GM19324 (cell line): Measurements from ENCODE around the gene MS4A4E.
"Not testable (repeated sequence)": the region's sequence is repeated elsewhere in the genome, so short reads cannot be mapped to it uniquely, and the experiment has no call there.

Experiments
- ATAC-seq: cut with Tn5 transposase; IDR thresholded peaks from one replicate; pipeline ENCODE4 v1.9.1; 2021; ENCODE audit warnings: mild to moderate bottlenecking, moderate library complexity; ENCODE audit not compliant: unreplicated experiment, low FRiP score

The MS4A4E gene

DNA sequence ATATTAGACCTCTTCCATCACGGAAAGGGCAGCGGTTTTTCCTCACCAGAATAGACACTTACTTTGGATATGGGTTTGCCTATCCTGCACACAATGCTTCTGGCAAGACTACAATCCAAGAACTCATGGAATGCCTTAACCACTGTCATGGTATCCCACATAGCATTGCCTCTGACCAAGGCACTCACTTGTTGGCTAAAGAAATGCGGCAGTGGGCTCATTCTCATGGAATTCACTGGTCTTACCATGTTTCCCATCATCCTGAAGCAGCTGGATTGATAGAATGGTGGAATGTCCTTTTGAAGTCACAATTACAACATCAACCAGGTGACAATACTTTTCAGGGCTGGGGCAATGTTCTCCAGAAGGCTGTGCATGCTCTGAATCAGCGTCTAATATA lies 20.8 kb downstream of the MS4A4E start:
- no peak for ATAC-seq

- ATAC-seq = no peak
Measured at GRCh38 chr11:60221692-60222091, 21.2 kb downstream of the MS4A4E start.

DNA sequence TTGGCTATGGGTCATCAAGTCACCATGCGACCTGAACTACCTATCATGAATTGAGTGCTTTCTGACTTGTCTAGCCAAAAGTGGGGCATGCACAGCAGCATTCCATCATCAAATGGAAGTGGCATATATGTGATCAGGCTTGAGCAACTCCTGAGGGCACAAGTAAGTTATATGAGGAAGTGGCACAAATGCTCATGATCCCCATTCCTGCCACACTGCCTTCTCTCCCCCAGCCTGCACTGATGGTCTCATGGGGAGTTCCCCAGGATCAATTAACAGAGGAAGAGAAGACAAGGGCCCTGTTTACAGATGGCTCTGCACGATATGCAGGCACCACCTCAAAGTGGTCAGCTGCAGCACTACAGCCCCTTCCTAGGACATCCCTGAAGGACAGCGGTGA lies 21.8 kb downstream of the MS4A4E start:
- no peak for ATAC-seq

DNA sequence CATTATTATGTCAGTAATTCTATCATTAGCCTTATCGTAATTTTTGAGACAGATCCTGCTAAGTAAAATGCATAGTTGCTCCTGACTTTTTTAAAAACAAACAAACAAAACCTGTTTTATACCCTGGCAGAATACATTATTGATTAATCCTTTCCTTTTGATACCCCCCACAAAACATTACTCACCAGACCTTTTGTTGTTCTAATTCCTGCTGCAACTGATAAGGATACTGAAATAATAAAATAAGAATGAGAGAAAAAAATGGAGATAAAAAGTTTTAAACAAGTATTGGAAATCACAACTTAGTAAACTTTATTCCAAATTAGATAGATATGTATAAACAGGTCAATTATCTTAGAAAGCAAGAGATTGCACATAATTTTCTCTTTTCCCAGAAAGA lies 28.6 kb downstream of the MS4A4E start:
- no peak for ATAC-seq

DNA sequence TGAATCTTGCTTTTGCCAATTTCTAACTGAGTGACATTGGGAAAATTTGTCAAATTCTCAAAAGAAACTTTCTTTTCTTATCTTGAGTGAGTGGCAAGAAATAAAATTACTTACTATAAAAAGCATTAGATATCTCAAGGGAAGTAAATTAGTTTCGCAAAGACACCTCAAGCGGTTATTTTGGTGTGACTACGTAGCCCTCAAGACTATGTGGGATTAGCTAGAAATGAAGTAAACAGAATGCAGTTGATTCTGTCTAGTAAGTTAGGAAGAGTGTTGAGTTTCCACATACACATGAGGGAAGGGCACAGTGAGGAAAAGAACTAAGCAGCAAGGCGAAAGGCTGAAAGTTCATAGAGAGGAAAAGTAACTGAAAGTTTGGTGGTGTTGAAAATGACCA lies 31.7 kb downstream of the MS4A4E start:
- no peak for ATAC-seq

- no peak for ATAC-seq
Measured at GRCh38 chr11:60209977-60210376, 33.0 kb downstream of the MS4A4E start.

DNA sequence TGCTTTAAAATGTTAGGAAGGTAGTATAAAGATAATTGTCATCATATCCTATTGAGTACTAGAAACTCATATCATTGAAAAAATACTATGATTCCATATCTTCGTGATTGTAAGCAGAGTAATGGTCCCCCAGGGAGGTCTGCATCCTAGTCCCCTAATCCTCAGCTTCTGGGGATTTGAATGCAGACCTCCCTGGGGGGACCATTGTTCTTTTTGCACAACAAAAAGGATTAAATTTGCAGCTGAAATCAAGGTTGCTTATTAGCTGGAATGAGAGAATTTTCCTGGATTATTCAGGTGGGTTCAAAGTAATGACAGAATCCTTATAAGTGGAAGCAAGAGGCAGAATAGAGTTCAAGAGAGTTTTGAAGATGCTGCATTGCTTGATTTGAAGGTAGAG lies 34.0 kb downstream of the MS4A4E start:
- no peak for ATAC-seq

DNA sequence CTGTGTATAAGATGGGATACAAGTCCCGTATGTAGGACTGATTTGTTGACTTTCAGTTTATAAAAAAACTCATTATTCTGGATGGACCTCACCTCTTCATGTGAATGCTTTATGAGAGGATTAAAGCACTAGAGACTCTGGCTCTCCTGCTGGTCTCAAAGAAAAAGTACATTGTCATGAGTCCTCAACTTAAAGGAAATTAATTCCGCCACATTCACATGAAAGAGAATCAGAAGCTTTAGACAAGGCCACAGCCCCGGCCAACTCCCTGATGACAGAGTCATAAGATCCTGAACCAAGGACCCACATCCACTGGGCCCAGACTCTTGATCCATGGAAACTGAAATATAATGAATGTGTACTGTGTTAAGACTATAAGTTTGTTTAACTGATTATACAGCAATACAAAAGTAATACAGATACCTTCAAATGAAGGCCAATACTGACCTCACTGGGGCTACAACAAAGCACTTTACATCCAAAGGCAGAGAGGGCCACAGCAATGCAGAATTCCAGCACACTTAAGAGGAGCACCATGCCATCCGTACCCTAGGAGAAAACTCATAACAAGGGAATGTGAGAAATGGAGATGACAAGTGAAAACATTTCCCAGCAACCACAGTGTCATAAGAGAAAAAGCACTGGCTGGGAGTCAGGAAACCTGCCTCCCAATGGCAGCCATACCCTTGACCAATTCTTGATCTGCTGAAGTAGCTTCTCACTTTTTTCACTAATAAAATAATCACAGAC lies 34.6 kb downstream of the MS4A4E start:
- ATAC-seq = no peak

GRCh38 chr11:60206616-60207015 lies 36.3 kb downstream of the MS4A4E start:
- ATAC-seq = no peak

DNA sequence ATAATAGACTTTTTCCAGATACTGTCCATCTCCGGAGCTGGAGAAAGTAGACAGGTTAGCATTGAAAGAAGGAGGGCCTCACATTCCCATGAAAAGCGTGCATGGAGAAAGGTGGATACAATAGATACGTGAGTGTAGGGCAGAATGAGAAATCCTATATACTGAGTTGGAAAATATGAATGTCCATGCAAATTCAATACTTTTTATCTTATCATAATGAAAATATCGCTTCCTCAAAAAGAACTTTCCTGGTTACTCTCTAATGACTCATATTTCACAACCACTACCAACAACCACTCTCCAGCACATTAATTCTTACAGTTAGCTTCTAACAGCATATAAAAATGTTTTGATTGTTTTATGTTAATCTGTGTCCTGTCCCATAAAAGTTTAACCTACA lies 38.0 kb downstream of the MS4A4E start:
- ATAC-seq = no peak

DNA sequence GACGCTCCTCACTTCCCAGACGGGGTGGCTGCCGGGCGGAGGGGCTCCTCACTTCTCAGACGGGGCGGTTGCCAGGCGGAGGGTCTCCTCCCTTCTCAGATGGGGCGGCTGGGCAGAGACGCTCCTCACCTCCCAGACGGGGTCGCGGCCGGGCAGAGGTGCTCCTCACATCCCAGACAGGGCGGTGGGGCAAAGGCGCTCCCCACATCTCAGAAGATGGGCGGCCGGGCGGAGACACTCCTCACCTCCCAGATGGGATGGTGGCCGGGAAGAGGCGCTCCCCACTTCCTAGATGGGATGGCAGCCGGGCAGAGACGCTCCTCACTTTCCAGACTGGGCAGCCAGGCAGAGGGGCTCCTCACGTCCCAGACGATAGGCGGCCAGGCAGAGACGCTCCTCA lies 41.6 kb downstream of the MS4A4E start:
- ATAC-seq = not testable (repeated sequence)

- ATAC-seq = no peak
Measured at GRCh38 chr11:60197442-60197841, 45.5 kb downstream of the MS4A4E start.

GRCh38 chr11:60195923-60196368 lies 47.0 kb downstream of the MS4A4E start:
- no peak for ATAC-seq

DNA sequence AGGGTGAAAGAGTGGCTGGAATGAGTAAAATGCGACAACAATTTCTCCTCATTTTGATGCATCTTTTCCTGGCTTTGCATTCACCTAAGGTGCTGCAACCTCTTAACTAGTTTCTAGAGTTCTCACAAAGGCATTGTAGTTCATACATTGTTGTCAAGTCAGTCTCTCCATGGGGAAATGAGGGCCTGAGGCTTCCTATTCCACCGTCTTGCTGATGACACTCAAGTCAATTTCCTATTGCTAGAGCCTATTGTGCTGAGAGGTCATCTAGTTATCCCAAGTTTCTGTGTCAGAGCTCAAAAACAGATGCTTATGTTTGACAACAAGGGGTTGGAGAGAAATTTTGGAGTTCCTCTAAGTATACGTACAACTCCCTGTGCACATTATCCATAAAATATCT lies 48.4 kb downstream of the MS4A4E start:
- ATAC-seq = no peak

GRCh38 chr11:60193687-60194433 lies 49.1 kb downstream of the MS4A4E start:
- no peak for ATAC-seq

GRCh38 chr11:60192564-60192963 lies 50.4 kb downstream of the MS4A4E start:
- ATAC-seq = not testable (repeated sequence)

GRCh38 chr11:60188481-60188880 lies 54.5 kb downstream of the MS4A4E start:
- ATAC-seq = not testable (repeated sequence)

- ATAC-seq = not testable (repeated sequence)
Measured at GRCh38 chr11:60186128-60186527, 56.8 kb downstream of the MS4A4E start.

- not testable (repeated sequence) for ATAC-seq
Measured at GRCh38 chr11:60185512-60185827, 57.5 kb downstream of the MS4A4E start.

DNA sequence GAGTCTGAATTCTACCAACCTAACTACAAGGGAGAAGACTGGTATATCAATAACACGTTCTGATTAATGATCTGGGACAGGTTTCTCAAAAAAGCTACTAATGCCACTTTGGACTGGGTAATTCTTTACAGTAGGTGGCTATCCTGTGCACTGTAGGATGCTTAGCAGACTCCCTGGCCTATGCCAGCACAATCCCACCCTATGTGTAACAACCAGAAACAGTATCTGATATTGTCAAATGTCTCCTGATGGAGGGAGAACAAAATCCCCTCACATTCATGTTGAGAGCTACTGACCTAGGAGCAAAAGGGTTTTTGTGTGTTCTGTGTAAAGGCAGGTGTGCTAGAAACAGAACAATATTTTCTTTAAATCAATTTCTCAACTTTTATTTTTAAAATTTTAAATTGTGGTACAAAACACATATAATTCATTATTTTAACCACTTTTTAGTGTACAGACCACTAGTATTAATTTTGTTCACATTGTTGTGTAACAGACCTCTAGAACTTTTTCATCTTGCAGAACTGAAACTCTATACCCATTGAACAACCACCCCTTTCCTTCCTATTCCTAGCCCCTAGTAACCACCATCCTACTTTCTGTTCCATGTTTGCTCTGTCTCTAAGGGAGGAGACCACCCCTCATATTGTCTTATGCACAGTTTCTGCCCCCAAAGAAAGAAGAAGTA lies 58.0 kb downstream of the MS4A4E start:
- ATAC-seq = no peak

DNA sequence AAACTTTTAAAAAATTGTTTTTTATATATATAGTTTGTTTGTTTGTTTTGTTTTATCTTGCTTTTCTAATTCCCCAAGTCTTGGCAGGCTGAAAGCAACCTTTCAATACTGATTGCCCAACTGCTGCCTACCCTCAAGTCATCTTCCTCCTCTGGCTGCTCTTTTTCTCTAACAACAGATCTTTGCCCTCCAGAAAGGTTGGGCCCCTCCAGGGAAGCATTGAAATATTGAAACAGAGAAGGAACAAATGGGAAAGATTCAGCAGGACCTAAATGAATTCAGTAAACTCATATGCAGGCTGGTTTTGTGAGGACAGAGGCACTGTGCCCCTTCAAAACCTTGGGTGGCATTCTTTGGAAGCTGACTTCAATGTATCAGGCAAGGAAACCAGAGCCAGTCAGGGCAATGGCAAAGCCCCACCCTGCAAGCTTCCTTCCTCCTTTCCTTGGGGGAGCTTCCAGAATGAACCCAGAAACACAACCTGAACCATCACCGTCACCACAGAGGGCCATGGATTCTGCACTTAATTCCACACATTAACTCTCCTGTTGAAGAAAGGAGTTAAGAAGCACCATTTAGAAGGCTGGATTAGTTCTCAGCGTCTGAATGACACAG lies 59.2 kb downstream of the MS4A4E start:
- ATAC-seq = no peak
